ENCODE data around the gene ZNF644.

- TF ChIP-seq CTCF (IDR thresholded peaks at IDR 0.05; ENCODE audit: low read depth, low read length, poor library complexity, severe bottlenecking), result no peak
- TF ChIP-seq EZH2phosphoT487 (IDR thresholded peaks at IDR 0.05; ENCODE audit: borderline replicate concordance, low read length), result no peak
Measured at GRCh38 chr1:90911353-90911752, 110.5 kb downstream of the ZNF644 start.

Data from DOHH2 (cell line).